K562 (cell line): ENCODE measurements around the gene DOK7. TPM values are rescaled to one million over a fixed set of nuclear protein-coding genes. Genes with fewer than 3 reads are reported as not detected.

Source experiments
- ATAC-seq: fragments of 200-7000 bp; cut with Tn5 transposase; 3 replicates; pipeline ENCODE4 v1.9.1; 2020; ENCODE audit warnings: moderate library complexity
- BruUV-seq: library from RNA; stranded (reverse); fragments of 400-500 nt; replicated peaks from 2 replicates; lab custom pipeline; 2021; lab: Mats Ljungman, UMichigan
- CTCF ChIA-PET: fragments of 300-600 bp; formaldehyde crosslinking; extraction: SDS; loops from one replicate; lab custom pipeline; 2021; ENCODE audit warnings: low intra/inter-chr PET ratio; lab: Yijun Ruan, JAX
- POLR2A ChIA-PET: fragments of 300-600, 350-650 bp; sonication (Branson Sonifier 250); formaldehyde crosslinking; extraction: SDS; loops from one replicate; lab custom pipeline; 2021; ENCODE audit warnings: antibody characterized with exemption, inconsistent platforms; lab: Yijun Ruan, JAX
- DNase-seq, 4 experiments: peaks; one replicate each; pipeline versions ENCODE4 v3.0.0 to v3.0.0-alpha.2; 2011 to 2018; ENCODE audit warnings: low spot score in 3 of 4, mixed read lengths in 3 of 4; ENCODE audit errors: extremely low read depth in 1 of 4
- FAIRE-seq: peaks from 2 replicates; lab custom pipeline; 2011; peaks lifted over from hg19 to GRCh38; lab: Jason Lieb, UNC
- H2AFZ ChIP-seq: 2 replicates; pipeline ENCODE4 v1.6.0; 2011; ENCODE audit warnings: low read depth, low read length, control low read depth, inconsistent platforms
- H3K27ac ChIP-seq: fragments of 200-600 bp; 3 replicates; pipeline ENCODE4 v1.8.0; 2011; ENCODE audit warnings: low read depth, mild to moderate bottlenecking, control low read depth, inconsistent platforms, low read length, moderate library complexity, mixed read lengths; ENCODE audit errors: extremely low read depth
- H3K27me3 ChIP-seq, 2 experiments: fragments of 300-600 bp in 1 of 2; 2 replicates in 1 of 2; 3 replicates in 1 of 2; pipeline versions ENCODE4 v1.6.0 to v1.8.0; 2011; ENCODE audit warnings: inconsistent platforms in 2 of 2, low read length in 2 of 2, mild to moderate bottlenecking in 1 of 2, mixed read lengths in 1 of 2, moderate library complexity in 1 of 2; ENCODE audit not compliant: control insufficient read depth in 2 of 2, insufficient read depth in 2 of 2
- H3K36me3 ChIP-seq: fragments of 300-600 bp; 3 replicates; pipeline ENCODE4 v1.8.0; 2011; ENCODE audit warnings: mild to moderate bottlenecking, low read length, inconsistent platforms; ENCODE audit not compliant: control insufficient read depth, insufficient read depth
- H3K4me1 ChIP-seq, 2 experiments: fragments of 200-600 bp in 1 of 2; replicated peaks in 1 of 2; 2 replicates in 1 of 2; 3 replicates in 1 of 2; pipeline versions ENCODE4 v1.5.1 to v1.8.0; 2011; ENCODE audit warnings: inconsistent platforms in 2 of 2, low read length in 2 of 2, mild to moderate bottlenecking in 1 of 2, mixed read lengths in 1 of 2, moderate library complexity in 1 of 2; ENCODE audit not compliant: control insufficient read depth in 2 of 2, insufficient read depth in 2 of 2
- H3K4me2 ChIP-seq: 2 replicates; pipeline ENCODE4 v1.6.1; 2011; ENCODE audit warnings: low read length, control low read depth, inconsistent platforms, mixed read lengths; ENCODE audit not compliant: insufficient read depth
- H3K4me3 ChIP-seq: fragments of 200-600 bp; sonication (generic), shearing (Covaris generic); 2 replicates; pipeline ENCODE4 v1.5.1; 2016; ENCODE audit warnings: control low read depth, inconsistent platforms
- H3K79me2 ChIP-seq: fragments of 200-600 bp; 3 replicates; pipeline ENCODE4 v1.8.0; 2011; ENCODE audit warnings: low read length, inconsistent platforms; ENCODE audit not compliant: control insufficient read depth, insufficient read depth
- H3K9ac ChIP-seq, 2 experiments: 2 replicates each; pipeline versions ENCODE4 v1.6.0 to v1.6.1; 2011; ENCODE audit warnings: low read depth in 2 of 2, low read length in 2 of 2, control low read depth in 1 of 2, inconsistent platforms in 1 of 2, mild to moderate bottlenecking in 1 of 2, mixed read lengths in 1 of 2; ENCODE audit not compliant: insufficient read depth in 1 of 2
- H3K9me1 ChIP-seq: one replicate; pipeline ENCODE4 v1.6.0; 2011; ENCODE audit warnings: inconsistent platforms, mild to moderate bottlenecking, low read length, moderate library complexity; ENCODE audit not compliant: control insufficient read depth, insufficient read depth
- H3K9me3 ChIP-seq: replicated peaks from 2 replicates; pipeline ENCODE4 v1.5.1; 2011; ENCODE audit warnings: low read depth, low read length, inconsistent platforms; ENCODE audit not compliant: control insufficient read depth, insufficient read depth
- H4K20me1 ChIP-seq: replicated peaks from 2 replicates; pipeline ENCODE4 v1.6.1; 2011; ENCODE audit warnings: low read length, inconsistent platforms, mixed read lengths; ENCODE audit not compliant: control insufficient read depth, insufficient read depth
- EP300 ChIP-seq: IDR thresholded peaks from 2 replicates; pipeline ENCODE4 v1.6.1; 2012; ENCODE audit warnings: low read length, improper control_type of control experiment
- KAT2B ChIP-seq: IDR thresholded peaks from one replicate; pipeline ENCODE4 v1.6.1; 2012; ENCODE audit warnings: low read depth, mild to moderate bottlenecking, control low read depth, inconsistent platforms, low read length, moderate library complexity
- POLR2G ChIP-seq: fragments of 200-400 bp; formaldehyde crosslinking; IDR thresholded peaks from 2 replicates; pipeline ENCODE4 v1.6.1; 2017; ENCODE audit warnings: low read depth, mild to moderate bottlenecking, antibody characterized with exemption, low read length, moderate library complexity
- RBM22 ChIP-seq: fragments of 200-400 bp; formaldehyde crosslinking; IDR thresholded peaks from 2 replicates; pipeline ENCODE4 v1.6.1; 2018; ENCODE audit warnings: low read length, low read depth; ENCODE audit not compliant: poor library complexity, severe bottlenecking
- WGBS: fragments of 100-300 bp; shearing (Covaris generic); methylation state at CpG from one replicate; pipeline ENCODE4 v1.1.6; 2016; ENCODE audit warnings: low coverage, mixed read lengths; ENCODE audit not compliant: insufficient coverage; ENCODE audit errors: missing lambda C conversion rate; 5-methylcytosine and 5-hydroxymethylcytosine counted together
- in situ Hi-C: fragments of 300-500 bp; cut with MboI; formaldehyde crosslinking; loops from 4 replicates; pipeline ENCODE4 v1.15.0; 2018; ENCODE audit warnings: inconsistent platforms, mixed read lengths
- intact Hi-C: fragments of 100-400 bp; cut with micrococcal nuclease; formaldehyde crosslinking; loops from 2 replicates; pipeline ENCODE4 v1.14.2; 2022
- polyA plus RNA-seq, 8 experiments: library from polyadenylated mRNA; depleted of rRNA in 4 of 8; stranded (reverse) in 5 of 8; unstranded in 3 of 8; fragments of >200 nt; fragmentation: Nextera tagmentation in 2 of 8; fragmentation: Illumina TruSeq in 1 of 8; extraction: Ambion mirVana in 2 of 8; extraction: Trizol in 1 of 8; gene quantifications; 2 replicates each; pipeline versions ENCODE4 v1.2.1 to v1.2.3, GENCODE V29; 2011 to 2014; ENCODE audit warnings: inconsistent platforms in 1 of 8, missing spikeins in 1 of 8
- total RNA-seq, 7 experiments: library from RNA; depleted of rRNA in 6 of 7; stranded (reverse); fragments of >200 nt in 6 of 7; fragmentation: Illumina TruSeq in 2 of 7; extraction: Trizol in 2 of 7; gene quantifications; 2 replicates each; pipeline versions ENCODE4 v1.2.1 to v1.2.3, GENCODE V29; 2011 to 2021; ENCODE audit warnings: low replicate concordance in 1 of 7
- TF ChIP-seq, protein P1 (sequence below), 2 experiments: fragments of 450-650 bp in 1 of 2; sonication (generic) in 1 of 2; formaldehyde crosslinking; conservative IDR thresholded peaks; 2 replicates each; pipeline versions ENCODE4 v1.4.0 to v1.8.1; 2020 to 2022; ENCODE audit warnings: mild to moderate bottlenecking in 1 of 2, missing genetic modification reagents in 1 of 2

Gene DOK7
- total and polyA plus RNA-seq, 9 of the 15 experiments (the other 6 are each of a cell fraction or from before 2014, with no cell fraction given), result not detected

DNA sequence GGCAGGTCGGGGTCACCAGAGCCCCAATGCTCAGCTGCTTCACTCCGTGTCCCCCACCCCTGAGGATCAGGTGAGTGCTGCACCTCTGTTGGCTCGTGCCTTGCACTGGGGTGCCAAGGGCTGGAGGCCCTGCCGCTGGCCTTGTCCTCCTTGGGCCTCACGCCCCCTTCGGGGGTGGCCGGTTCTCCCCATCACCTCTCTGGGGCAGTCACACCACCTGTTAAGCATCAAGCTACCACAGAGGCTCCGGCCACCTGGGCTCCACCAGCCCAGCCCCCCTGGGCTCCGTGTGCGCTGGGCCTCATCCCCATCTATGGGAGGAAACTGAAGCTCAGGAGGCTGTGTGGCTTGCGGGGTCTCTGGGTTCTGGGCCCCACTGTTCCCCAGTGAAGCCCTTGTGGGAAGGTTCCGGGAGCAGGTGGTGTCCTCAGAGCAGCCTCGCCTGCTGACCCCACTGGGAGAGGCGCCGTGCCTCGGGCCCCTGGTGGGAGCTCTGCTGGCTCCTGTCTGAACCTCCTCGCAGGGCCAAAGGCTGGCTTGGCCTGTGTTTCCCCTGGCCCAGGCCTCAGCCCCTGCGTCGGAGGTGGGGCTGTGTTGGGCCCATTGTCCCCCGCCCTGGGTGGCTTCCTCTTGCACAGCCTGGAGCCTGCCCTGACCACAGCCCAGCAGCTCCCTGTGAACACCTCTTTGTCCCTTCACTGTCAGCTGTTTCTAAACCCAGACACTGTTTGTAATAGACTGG is 30.8 kb downstream of the DOK7 start:
- 8% methylated on average over 15 of the region's 20 CpGs for WGBS
- Histone ChIP-seq H2AFZ (no peak overlapping the region), H3K4me1 (peaks cover 0 to 59% of the 10 kb centered on the region in 2 experiments; a peak in 2 of 5 replicates), H4K20me1 (peaks cover 30% of the 10 kb centered on the region; the same call in 1 of the 2 replicates), H3K4me2 (no peak overlapping the region), H3K36me3 (no peaks in the 10 kb centered on the region), H3K9me1 (no peaks in the 10 kb centered on the region), H3K9me3 (no peaks in the 10 kb centered on the region), H3K4me3 (no peak overlapping the region), H3K9ac (no peak overlapping the region; a peak in 1 of 4 replicates), H3K79me2 (no peaks in the 10 kb centered on the region), H3K27ac (no peak overlapping the region), H3K27me3 (peaks cover 17 to 64% of the 10 kb centered on the region in 2 experiments)
- BruUV-seq, result no TSS peak
- CTCF ChIA-PET, result no interaction called here
- DNase-seq (no peak), FAIRE-seq (no peak), ATAC-seq (peak; percentile 58)
- intact Hi-C loops, result no loop called here
- POLR2A ChIA-PET, result interaction anchor here (0.6 to 0.7 kb wide), 2 partner anchors 12 to 193 kb away, joined by 3 read pairs; no protein-coding TSS in a partner anchor
- TF ChIP-seq POLR2G, result peak; percentile 42
- TF ChIP-seq KAT2B, result no peak
- in situ Hi-C loops, result no loop called here

DNA sequence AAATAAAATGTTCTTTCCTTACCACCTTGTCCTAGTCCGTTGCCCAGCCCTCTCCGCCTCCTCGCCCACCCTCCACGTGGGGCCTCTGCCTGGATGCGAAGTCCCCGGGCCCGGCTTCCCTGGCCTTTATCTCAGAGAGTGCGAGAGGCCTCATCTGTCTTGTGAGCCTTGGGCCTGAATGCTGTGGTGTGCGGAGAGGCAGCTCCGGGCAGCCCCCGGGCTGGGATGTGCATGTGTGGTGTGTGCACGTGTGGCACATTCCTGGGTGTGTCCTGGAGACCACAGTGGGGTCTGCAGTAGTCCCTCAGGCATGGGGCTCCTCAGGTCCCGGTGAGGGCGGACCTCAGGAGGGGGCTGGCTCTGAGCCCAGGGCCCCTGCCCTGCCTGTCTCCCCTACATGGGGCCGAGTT is 31.4 kb downstream of the DOK7 start:
- TF ChIP-seq EP300, result no peak
- no peak for TF ChIP-seq RBM22
- 0 out of 2 replicates have a peak, but pooled peaks have one; percentile 4 for TF ChIP-seq POLR2G
- TF ChIP-seq, protein P1, sequence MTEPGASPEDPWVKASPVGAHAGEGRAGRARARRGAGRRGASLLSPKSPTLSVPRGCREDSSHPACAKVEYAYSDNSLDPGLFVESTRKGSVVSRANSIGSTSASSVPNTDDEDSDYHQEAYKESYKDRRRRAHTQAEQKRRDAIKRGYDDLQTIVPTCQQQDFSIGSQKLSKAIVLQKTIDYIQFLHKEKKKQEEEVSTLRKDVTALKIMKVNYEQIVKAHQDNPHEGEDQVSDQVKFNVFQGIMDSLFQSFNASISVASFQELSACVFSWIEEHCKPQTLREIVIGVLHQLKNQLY (CRISPR knock-in tag; conservative IDR thresholded peaks at IDR 0.05), result no peak
- in situ Hi-C loops, result no loop called here
- Histone ChIP-seq H3K36me3 (no peaks in the 10 kb centered on the region), H3K9me3 (no peaks in the 10 kb centered on the region), H3K9ac (peak overlapping the region in 1 of 2 experiments; percentile 36; a peak in 1 of 4 replicates), H3K9me1 (no peaks in the 10 kb centered on the region), H3K27ac (no peak overlapping the region), H4K20me1 (peaks cover 30% of the 10 kb centered on the region; the same call in 1 of the 2 replicates), H3K4me2 (no peak overlapping the region), H3K27me3 (peaks cover 17 to 58% of the 10 kb centered on the region in 2 experiments), H3K4me1 (peaks cover 0 to 59% of the 10 kb centered on the region in 2 experiments; a peak in 2 of 5 replicates), H2AFZ (no peak overlapping the region), H3K4me3 (no peak overlapping the region), H3K79me2 (no peaks in the 10 kb centered on the region)
- POLR2A ChIA-PET, result interaction anchor here (0.6 to 0.7 kb wide), 2 partner anchors 13 to 192 kb away, joined by 3 read pairs; no protein-coding TSS in a partner anchor
- CTCF ChIA-PET, result no interaction called here
- DNase-seq, result no peak
- 9% methylated on average over 15 of the region's 15 CpGs for WGBS
- ATAC-seq, result peak; percentile 20
- intact Hi-C loops, result no loop called here
- BruUV-seq, result no TSS peak
- no peak for FAIRE-seq
